ENCODE data around the gene DEFB129. TPM values are rescaled to one million over a fixed set of nuclear protein-coding genes. Genes with fewer than 3 reads are reported as not detected.

Gene DEFB129
- total and polyA plus RNA-seq, 2 experiments from 2014 or later: not detected

GRCh38 chr20:263701-264100 lies 36.6 kb downstream of the DEFB129 start:
- H3K4me1 ChIP-seq (ENCODE audit: insufficient read depth): 0 out of 2 replicates have a peak, but pooled peaks cover 4% of the 10 kb centered on the region
- DNase-seq (ENCODE audit: low spot score) (no peak), ATAC-seq (no peak)
- no peak overlapping the region for H3K4me3 ChIP-seq
- no peak overlapping the region for H3K27ac ChIP-seq (ENCODE audit: low read depth)
- Mint-ChIP-seq H3K4me3 (no peak overlapping the region), H3K9me3 (peaks cover 5% of the 10 kb centered on the region; the same call in 2 of the 3 replicates), H3K27me3 (ENCODE audit: insufficient read depth, low read depth, poor library complexity) (peaks cover 49% of the 10 kb centered on the region), H3K27ac (no peak overlapping the region), H3K4me1 (peaks cover 10% of the 10 kb centered on the region), H3K36me3 (ENCODE audit: low read depth) (0 out of 3 replicates have a peak, but pooled peaks cover 4% of the 10 kb centered on the region)
- H3K36me3 ChIP-seq (ENCODE audit: insufficient read depth): no peaks in the 10 kb centered on the region
- no peak overlapping the region for H2AFZ ChIP-seq
- H4K20me1 ChIP-seq (replicated peaks; ENCODE audit: insufficient read depth): no peaks in the 10 kb centered on the region; the same call in 1 of the 2 replicates
- H3F3A ChIP-seq (replicated peaks; ENCODE audit: low read depth): no peaks in the 10 kb centered on the region
- no peak overlapping the region for H3K4me2 ChIP-seq
- TF ChIP-seq ZNF114 (CRISPR knock-in tag; IDR thresholded peaks at IDR 0.05): no peak
- no peak for TF ChIP-seq REST (IDR thresholded peaks at IDR 0.05; ENCODE audit: unreplicated experiment)
- no peak for TF ChIP-seq POLR2AphosphoS5 (IDR thresholded peaks at IDR 0.05; ENCODE audit: low read depth)
- no peak for TF ChIP-seq CREB1 (CRISPR knock-in tag; IDR thresholded peaks at IDR 0.05; ENCODE audit: low read depth)
- no peak for TF ChIP-seq EZH2 (IDR thresholded peaks at IDR 0.05; ENCODE audit: low read depth, unreplicated experiment)
- no peak for TF ChIP-seq ZNF462 (CRISPR knock-in tag; IDR thresholded peaks at IDR 0.05)
- TF ChIP-seq ETS1 (IDR thresholded peaks at IDR 0.05): no peak
- peaks cover 81% of the 10 kb centered on the region for H3K27me3 ChIP-seq (ENCODE audit: insufficient read depth)
- no peaks in the 10 kb centered on the region for H3K79me2 ChIP-seq (replicated peaks; ENCODE audit: insufficient read depth)
- H3K9me2 ChIP-seq (ENCODE audit: insufficient read depth): 0 out of 2 replicates have a peak, but pooled peaks cover 2% of the 10 kb centered on the region

All from GM23338 (cell line).